Cardiac fibroblast (primary cell): Measurements from ENCODE around the gene RASAL1.
"Not testable (repeated sequence)": the region's sequence is repeated elsewhere in the genome, so short reads cannot be mapped to it uniquely, and the experiment has no call there.

Experiments
- DNase-seq, 2 donors: peaks; one replicate each; pipeline versions ENCODE4 v3.0.0 to v3.0.0-alpha.2; 2010; ENCODE audit warnings: low read depth in 2 of 2
- H3K4me3 ChIP-seq, 2 donors: replicated peaks in 1 of 2; 1 replicate in 1 of 2; 2 replicates in 1 of 2; pipeline ENCODE4 v1.5.1; 2011; ENCODE audit warnings: low read depth in 2 of 2, low read length in 2 of 2, mild to moderate bottlenecking in 2 of 2, moderate library complexity in 1 of 2
- CTCF ChIP-seq: IDR thresholded peaks from one replicate; pipeline ENCODE4 v1.5.1; 2011; ENCODE audit warnings: low read depth, mild to moderate bottlenecking, low read length, inconsistent platforms

Gene RASAL1

GRCh38 chr12:113128802-113129663 is 6.5 kb downstream of the RASAL1 start:
- H3K4me3 ChIP-seq: no peak overlapping the region
- DNase-seq: no peak
- no peak for TF ChIP-seq CTCF

GRCh38 chr12:113127791-113128199 is 7.8 kb downstream of the RASAL1 start:
- TF ChIP-seq CTCF: no peak

GRCh38 chr12:113120670-113121370 is 14.7 kb downstream of the RASAL1 start:
- no peak for TF ChIP-seq CTCF
- DNase-seq: no peak
- no peak overlapping the region for H3K4me3 ChIP-seq

More at GRCh38 chr12:113127791-113128199, 7.8 kb downstream of the RASAL1 start:
- no peak overlapping the region for H3K4me3 ChIP-seq
- DNase-seq: no peak

GRCh38 chr12:113119980-113120669 is 15.4 kb downstream of the RASAL1 start:
- DNase-seq: no peak
- no peak for TF ChIP-seq CTCF
- no peak overlapping the region for H3K4me3 ChIP-seq

- TF ChIP-seq CTCF: no peak
- H3K4me3 ChIP-seq: no peak overlapping the region
- DNase-seq: no peak
These were observed 17.4 kb downstream of the RASAL1 start for GRCh38 chr12:113118142-113118541.

GRCh38 chr12:113117684-113118083 is 17.9 kb downstream of the RASAL1 start:
- not testable (repeated sequence) for H3K4me3 ChIP-seq, DNase-seq

- TF ChIP-seq CTCF: no peak
- H3K4me3 ChIP-seq: no peak overlapping the region
- DNase-seq: no peak
These were observed 18.7 kb downstream of the RASAL1 start for GRCh38 chr12:113116875-113117274.
